GM20431 (cell line): ENCODE data around the gene SPEG.

ENCODE experiments used
- in situ Hi-C: fragments of 300-500 bp; cut with MseI, MboI; formaldehyde crosslinking; loops from one replicate; pipeline ENCODE4 v1.15.0; 2020; ENCODE audit warnings: low sequenced_read_pairs; ENCODE audit not compliant: unreplicated experiment

Gene SPEG

GRCh38 chr2:219539926-219540678, 105.5 kb downstream of the SPEG start:
- in situ Hi-C loops: no loop called here

GRCh38 chr2:219540784-219541504, 106.3 kb downstream of the SPEG start:
- in situ Hi-C loops: no loop called here

GRCh38 chr2:219541611-219542180, 107.1 kb downstream of the SPEG start:
- in situ Hi-C loops: no loop called here

- in situ Hi-C loops: no loop called here
These were observed 108.4 kb downstream of the SPEG start for GRCh38 chr2:219542931-219543595.

- in situ Hi-C loops: no loop called here
These were observed 109.1 kb downstream of the SPEG start, which contains the start of the genes CHPF and TMEM198 for GRCh38 chr2:219543596-219544358. CHPF (minus strand) TSS chr2:219543809; CDS start chr2:219543538, 271 bp downstream. TMEM198 (plus strand) TSS chr2:219544028; CDS start chr2:219544728, 700 bp downstream.

GRCh38 chr2:219544567-219544966, 109.9 kb downstream of the SPEG start:
- in situ Hi-C loops: no loop called here

GRCh38 chr2:219545295-219545942, 110.8 kb downstream of the SPEG start:
- in situ Hi-C loops: no loop called here

- in situ Hi-C loops: no loop called here
These were observed 111.3 kb downstream of the SPEG start for GRCh38 chr2:219545943-219546352.

GRCh38 chr2:219547621-219548020, 113.0 kb downstream of the SPEG start:
- in situ Hi-C loops: no loop called here
